A549 (cell line): Measurements from ENCODE around the gene PRSS50.

Experiments
- CBX8 ChIP-seq: fragments of 200-600 bp; sonication (generic); IDR thresholded peaks from 2 replicates; pipeline ENCODE4 v1.6.1; 2016
- POLR2A ChIP-seq: IDR thresholded peaks from 2 replicates; pipeline ENCODE4 v1.6.1; 2012; ENCODE audit warnings: mild to moderate bottlenecking, low read length
- RAD21 ChIP-seq, 2 experiments: fragments of >200 bp in 1 of 2; sonication (Bioruptor Twin) in 1 of 2; formaldehyde crosslinking in 1 of 2; IDR thresholded peaks in 1 of 2; conservative IDR thresholded peaks in 1 of 2; 2 replicates in 1 of 2; 3 replicates in 1 of 2; pipeline ENCODE4 v1.6.1; 2012 to 2018; ENCODE audit warnings: inconsistent platforms in 1 of 2
- TF ChIP-seq, protein P1 (sequence below): fragments of >200 bp; sonication (Bioruptor Twin); formaldehyde crosslinking; IDR thresholded peaks from 3 replicates; pipeline ENCODE4 v1.5.1; 2016

DNA sequence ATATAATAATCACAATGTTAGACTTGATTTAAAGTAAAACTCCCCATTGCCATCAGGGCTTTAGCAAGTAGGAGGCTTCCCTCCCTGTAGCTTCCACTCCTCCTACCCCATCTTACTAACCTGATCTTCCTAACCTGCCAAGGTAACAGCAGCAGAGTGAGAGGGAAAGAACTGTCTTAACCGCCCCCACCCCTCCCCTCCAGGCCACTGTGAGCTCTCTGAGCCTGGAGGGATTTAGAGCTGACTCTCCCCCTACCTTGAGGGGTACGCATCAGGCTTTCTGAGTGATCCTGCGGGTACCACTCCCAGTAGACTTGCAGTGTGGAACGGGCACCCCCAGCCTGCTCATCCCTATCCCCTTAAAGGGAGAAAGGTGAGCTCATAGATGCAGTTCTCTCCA lies 11.4 kb upstream of the PRSS50 start:
- TF ChIP-seq, protein P1, sequence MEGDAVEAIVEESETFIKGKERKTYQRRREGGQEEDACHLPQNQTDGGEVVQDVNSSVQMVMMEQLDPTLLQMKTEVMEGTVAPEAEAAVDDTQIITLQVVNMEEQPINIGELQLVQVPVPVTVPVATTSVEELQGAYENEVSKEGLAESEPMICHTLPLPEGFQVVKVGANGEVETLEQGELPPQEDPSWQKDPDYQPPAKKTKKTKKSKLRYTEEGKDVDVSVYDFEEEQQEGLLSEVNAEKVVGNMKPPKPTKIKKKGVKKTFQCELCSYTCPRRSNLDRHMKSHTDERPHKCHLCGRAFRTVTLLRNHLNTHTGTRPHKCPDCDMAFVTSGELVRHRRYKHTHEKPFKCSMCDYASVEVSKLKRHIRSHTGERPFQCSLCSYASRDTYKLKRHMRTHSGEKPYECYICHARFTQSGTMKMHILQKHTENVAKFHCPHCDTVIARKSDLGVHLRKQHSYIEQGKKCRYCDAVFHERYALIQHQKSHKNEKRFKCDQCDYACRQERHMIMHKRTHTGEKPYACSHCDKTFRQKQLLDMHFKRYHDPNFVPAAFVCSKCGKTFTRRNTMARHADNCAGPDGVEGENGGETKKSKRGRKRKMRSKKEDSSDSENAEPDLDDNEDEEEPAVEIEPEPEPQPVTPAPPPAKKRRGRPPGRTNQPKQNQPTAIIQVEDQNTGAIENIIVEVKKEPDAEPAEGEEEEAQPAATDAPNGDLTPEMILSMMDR, result no peak
- no peak for TF ChIP-seq POLR2A
- no peak for TF ChIP-seq RAD21 (conservative IDR thresholded peaks at IDR 0.05 in 1 of 2, IDR thresholded peaks at IDR 0.05 in 1 of 2)
- no peak for TF ChIP-seq CBX8
